C4-2B (cell line): ENCODE results near the gene SEPTIN2.
"Not testable (repeated sequence)": the region's sequence is repeated elsewhere in the genome, so short reads cannot be mapped to it uniquely, and the experiment has no call there.

Source experiments
- CTCF ChIP-seq: fragments of 450-650 bp; conservative IDR thresholded peaks from 2 replicates; pipeline ENCODE4 v1.5.1; 2017; ENCODE audit warnings: mild to moderate bottlenecking
- ZFX ChIP-seq: fragments of 450-650 bp; IDR thresholded peaks from 2 replicates; pipeline ENCODE4 v1.6.1; 2017

- not testable (repeated sequence) for TF ChIP-seq CTCF, ZFX
These were observed 3.1 kb downstream of the SEPTIN2 start for GRCh38 chr2:241318830-241319229.
